Measurements from ENCODE around the gene TTC7B.
"Not testable (repeated sequence)": the region's sequence is repeated elsewhere in the genome, so short reads cannot be mapped to it uniquely, and the experiment has no call there.

TTC7B gene

GRCh38 chr14:90829677-90830076 lies 13.4 kb upstream of the TTC7B start:
- no peak for FAIRE-seq

GRCh38 chr14:90828642-90829487 lies 12.6 kb upstream of the TTC7B start:
- FAIRE-seq, result no peak

GRCh38 chr14:90827919-90828610 lies 11.8 kb upstream of the TTC7B start:
- no peak for FAIRE-seq

GRCh38 chr14:90823542-90823941 lies 7.3 kb upstream of the TTC7B start:
- FAIRE-seq, result not testable (repeated sequence)

GRCh38 chr14:90820958-90821357 lies 4.7 kb upstream of the TTC7B start:
- no peak for FAIRE-seq

GRCh38 chr14:90819734-90820393 lies 3.6 kb upstream of the TTC7B start:
- no peak for FAIRE-seq

GRCh38 chr14:90818715-90819114 lies 2.5 kb upstream of the TTC7B start:
- no peak for FAIRE-seq

GRCh38 chr14:90816681-90817436 lies 629 bp upstream of the TTC7B start:
- no peak for FAIRE-seq

- FAIRE-seq, result no peak
These were observed 733 bp downstream of the TTC7B start for GRCh38 chr14:90815572-90815821.

GRCh38 chr14:90814806-90815571 lies 1.2 kb downstream of the TTC7B start:
- FAIRE-seq, result no peak

- no peak for FAIRE-seq
These were observed 2.8 kb downstream of the TTC7B start for GRCh38 chr14:90813442-90813841.

GRCh38 chr14:90812109-90812508 lies 4.1 kb downstream of the TTC7B start:
- FAIRE-seq, result no peak

- no peak for FAIRE-seq
These were observed 4.6 kb downstream of the TTC7B start for GRCh38 chr14:90811641-90812040.

GRCh38 chr14:90810806-90811205 lies 5.4 kb downstream of the TTC7B start:
- FAIRE-seq, result no peak

- FAIRE-seq, result no peak
These were observed 6.5 kb downstream of the TTC7B start for GRCh38 chr14:90809530-90810312.

GRCh38 chr14:90808759-90809529 lies 7.3 kb downstream of the TTC7B start:
- no peak for FAIRE-seq

- no peak for FAIRE-seq
These were observed 9.2 kb downstream of the TTC7B start for GRCh38 chr14:90807060-90807459.

- no peak for FAIRE-seq
These were observed 10.3 kb downstream of the TTC7B start for GRCh38 chr14:90805662-90806540.

- no peak for FAIRE-seq
These were observed 11.2 kb downstream of the TTC7B start for GRCh38 chr14:90805084-90805391.

Data from endometrium (tissue), 2 donors.